GM15510 (cell line): ENCODE measurements around the gene TTC32.

ENCODE experiments used
- POLR2A ChIP-seq: IDR thresholded peaks from 3 replicates; pipeline ENCODE4 v1.6.1; 2011; ENCODE audit warnings: borderline replicate concordance; ENCODE audit not compliant: insufficient read length; ENCODE audit errors: extremely low read depth

Gene TTC32

DNA sequence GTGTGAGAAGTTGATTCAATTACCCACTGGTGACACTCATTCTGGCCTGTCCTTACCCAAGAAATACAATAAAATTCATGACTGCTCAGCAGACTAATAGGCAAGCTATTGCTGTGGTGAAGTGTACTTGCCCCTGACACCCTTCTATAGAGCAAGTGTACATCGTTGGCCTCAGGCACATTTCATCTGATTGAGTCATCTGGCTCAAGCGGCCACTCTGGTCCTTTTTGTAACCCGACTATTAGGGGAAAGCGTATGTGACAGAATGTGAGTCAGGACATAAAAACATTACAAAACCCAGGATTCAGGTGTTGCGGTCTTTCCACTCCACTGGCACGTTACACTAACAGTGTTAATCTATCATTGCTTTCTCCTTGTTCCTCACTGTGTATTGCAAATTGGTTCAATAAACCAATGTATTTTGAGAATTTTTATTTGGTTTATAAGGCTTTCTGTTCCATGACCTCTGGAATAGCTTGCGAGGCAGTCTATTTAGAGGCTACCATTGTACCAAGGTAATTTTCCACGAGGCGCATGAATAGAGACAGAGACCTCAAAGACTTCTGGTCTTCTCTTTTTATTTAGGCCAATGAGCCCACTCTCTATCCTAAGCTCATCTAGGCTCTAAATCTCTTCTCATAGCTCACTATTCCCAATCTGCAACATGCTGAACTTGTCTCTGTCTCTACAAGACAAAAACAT is 10.2 kb upstream of the TTC32 start:
- TF ChIP-seq POLR2A, result no peak

DNA sequence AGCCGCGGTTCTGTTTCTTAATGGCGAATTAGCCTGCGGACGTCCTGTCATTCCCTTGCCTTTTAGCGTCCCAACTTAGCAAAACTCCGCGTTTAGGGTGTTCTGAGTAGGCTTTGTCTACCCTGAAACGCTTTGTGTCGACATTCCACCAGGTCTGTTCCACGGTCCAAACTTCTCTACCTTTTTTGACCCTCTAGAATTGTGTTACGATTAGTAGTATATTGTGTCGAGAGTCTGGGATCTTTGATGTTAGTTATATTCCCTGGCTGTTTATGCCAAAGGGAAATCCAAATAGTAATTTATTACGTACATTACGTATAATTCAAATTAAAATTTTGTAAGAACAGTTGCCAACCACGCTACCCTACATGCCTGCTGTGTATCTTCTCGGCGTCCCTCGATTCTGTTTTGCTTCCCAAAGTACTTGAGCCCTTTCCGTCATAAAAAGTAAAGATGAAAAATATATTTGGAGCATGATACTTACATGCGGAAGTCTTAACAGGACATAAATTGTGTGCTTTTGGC is 495 bp upstream of the TTC32 start:
- TF ChIP-seq POLR2A, result no peak

DNA sequence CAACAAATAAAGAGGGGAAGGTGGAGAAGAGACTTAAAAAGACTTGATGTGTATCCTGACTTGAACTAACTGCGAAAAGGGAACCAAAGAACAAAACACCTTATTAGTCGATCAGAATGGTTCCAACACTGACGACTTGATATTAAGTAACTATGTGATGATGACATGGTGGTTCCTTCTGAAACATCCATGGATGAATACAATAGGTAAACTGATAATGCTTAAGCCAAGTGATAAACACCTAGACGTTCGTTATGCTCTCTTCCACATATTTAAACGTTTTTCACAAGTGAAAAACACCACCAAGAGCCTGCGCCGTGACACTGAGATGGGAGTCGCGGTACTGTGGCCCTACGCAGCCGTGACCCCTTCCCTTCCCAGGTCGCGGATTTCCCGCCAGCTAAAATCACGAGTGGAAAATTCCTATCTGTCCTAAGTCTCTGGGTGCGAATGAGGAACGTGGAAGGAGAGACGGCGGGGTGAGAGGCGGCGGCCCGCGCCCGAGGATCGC is 797 bp downstream of the TTC32 start:
- no peak for TF ChIP-seq POLR2A

- no peak for TF ChIP-seq POLR2A
Observed at GRCh38 chr2:19899985-19900930, 1.5 kb downstream of the TTC32 start.

GRCh38 chr2:19898592-19899329 is 3.0 kb downstream of the TTC32 start:
- TF ChIP-seq POLR2A, result no peak

GRCh38 chr2:19897623-19898245 is 4.0 kb downstream of the TTC32 start:
- no peak for TF ChIP-seq POLR2A

- TF ChIP-seq POLR2A, result no peak
Observed at GRCh38 chr2:19895535-19895934, 6.2 kb downstream of the TTC32 start.

DNA sequence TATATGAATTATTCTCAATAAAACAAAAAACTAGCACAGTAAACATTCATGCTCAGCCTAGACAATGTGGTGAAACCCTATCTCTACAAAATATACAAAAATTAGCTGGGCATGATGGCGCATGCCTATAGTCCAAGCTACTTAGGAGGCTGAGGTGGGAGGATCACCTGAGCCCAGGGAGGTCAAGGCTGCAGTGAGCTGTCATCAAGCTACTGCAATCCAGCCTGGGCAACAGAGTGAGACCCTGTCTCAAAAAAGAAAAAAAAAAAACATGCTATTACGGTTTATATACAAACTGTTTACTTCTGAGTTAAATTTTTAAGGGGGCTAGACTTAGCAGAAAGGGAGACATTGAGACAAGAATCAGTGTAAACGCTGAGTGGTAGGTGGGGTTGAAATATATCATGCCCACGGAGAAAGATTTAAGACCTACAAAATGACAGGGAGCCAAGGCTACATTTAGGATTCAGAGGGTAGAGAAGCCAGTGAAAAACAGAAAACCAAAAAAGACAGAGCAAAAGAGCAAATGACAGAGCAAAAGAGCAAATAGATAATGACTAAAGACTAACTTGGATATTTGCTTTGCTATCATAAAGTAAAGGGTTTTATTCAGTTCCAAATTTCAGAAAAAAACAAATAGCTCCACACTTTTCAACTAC is 7.5 kb downstream of the TTC32 start:
- no peak for TF ChIP-seq POLR2A

DNA sequence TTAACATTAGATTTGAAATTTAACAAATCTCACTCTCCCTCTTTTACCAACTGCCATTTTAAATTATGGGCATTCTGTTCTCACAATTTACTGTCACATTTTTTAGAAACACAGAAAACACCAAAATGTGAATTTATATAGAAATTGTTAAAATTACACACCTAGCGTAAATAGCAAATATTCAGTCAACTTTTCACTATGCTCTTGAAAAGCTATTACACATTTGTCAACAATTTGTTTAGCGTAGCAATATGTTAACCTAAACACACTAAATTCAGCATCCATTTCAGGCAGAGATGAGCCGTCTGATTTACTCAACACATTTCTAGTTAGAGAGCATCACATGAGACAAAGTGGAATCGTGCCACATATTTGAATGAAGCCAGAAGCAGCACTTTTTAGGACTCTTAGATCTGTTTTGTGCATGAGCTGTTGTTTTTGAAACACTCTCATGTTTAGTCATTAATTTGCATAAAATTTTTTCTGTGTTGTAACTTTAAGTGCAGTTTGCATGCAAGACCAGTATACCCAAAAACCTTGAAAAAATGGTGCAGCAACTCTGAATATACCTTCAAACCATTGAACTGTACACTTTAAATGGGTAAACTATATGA is 8.2 kb downstream of the TTC32 start:
- no peak for TF ChIP-seq POLR2A

DNA sequence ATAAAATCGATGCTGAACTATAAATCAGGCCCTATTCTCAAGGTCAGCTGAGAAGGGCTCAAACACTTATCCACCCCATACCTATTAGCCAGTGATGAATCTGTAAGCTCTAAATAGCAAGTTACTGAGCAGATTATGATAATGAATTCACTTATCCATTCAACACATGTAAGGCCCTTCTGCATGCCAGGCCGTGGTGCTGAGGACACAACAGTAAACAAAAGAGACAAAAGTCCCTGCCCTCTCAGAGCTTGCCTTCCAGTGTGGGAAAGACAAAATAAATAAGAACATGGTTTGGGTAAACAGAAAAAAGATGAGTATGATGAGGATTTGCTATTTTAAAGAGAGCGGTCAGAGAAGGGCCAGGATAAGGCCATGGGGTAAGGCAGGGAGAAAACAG is 11.7 kb downstream of the TTC32 start:
- TF ChIP-seq POLR2A, result no peak

DNA sequence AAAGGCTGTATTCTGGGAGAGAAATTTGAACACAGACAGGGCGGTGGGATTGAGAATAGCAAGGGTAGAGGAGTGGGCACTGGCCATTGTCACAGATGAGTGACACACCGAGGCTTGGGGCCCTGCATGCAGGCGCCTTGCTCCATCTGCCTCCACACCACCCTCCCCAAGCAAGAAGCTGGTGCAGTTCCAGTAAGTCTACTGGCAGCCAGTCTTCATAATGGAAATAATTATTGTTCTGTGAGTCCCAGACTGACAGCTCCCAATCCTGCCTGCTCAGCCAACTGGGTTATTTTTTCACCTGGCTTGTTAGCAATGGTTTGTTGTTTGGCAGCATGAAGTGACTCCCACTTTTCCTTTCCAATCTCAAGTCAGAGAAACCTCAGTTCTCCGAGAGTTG is 13.0 kb downstream of the TTC32 start:
- TF ChIP-seq POLR2A, result no peak

- TF ChIP-seq POLR2A, result no peak
Observed at GRCh38 chr2:19887510-19887909, 14.3 kb downstream of the TTC32 start.

DNA sequence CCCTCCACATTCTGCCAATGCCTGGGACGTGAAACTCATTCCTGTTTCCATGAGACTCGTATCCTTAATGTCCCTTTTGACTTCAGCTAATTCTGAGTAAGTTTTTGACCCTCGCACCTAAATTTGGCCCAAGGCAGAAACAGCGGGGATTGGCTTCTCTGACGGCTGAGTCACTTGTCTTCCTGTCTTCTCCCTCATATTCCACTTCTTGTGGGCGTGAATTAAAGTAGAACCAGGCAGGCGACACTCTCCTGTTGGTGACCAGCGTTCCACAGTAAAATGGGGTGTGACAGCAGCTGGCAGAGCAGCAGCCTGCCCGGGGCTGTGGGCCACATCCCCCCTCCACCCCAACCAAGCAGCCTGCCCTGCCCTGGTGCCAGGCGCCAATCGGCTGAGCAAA is 15.5 kb downstream of the TTC32 start:
- no peak for TF ChIP-seq POLR2A
